Measurements from ENCODE around the gene CMTM6. TPM values are rescaled to one million over a fixed set of nuclear protein-coding genes. Genes with fewer than 3 reads are reported as not detected.

CMTM6 gene
- total and polyA plus RNA-seq, 10 of the 15 experiments (the other 5 are each of a cell fraction or from before 2014, with no cell fraction given) = 27.1 to 97.3 (median 61.4) TPM

DNA sequence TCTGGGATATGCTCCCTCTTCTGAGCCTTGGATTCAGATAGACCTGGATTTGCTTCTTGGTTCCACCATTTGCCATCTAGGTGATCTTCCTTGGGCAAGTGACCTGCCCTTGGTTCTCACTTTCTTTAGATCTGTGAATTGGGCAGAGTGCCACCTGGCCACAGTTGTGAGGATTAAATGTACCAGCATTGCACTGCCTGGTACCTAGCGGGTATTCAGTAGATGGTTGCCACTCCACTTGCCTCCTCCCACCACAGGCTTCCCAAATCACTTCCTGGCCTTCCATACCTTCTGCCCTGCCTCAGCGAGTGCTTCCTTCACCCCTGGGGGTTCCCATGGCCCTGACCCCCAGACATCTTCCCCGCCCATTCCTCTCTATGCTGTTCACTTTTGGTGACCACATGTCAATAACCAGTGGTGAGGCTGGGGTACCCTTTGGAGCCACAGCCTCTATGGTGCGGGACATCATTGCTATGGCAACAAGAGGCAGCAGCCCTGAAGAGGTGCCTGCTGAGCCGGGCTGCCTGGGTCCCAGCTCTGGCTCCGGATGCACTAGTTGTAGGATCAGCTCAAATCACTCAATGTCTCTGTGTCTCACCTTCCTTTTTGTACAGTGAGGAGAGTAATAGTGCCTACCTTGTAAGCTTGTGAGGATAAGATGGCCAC is 70.5 kb downstream of the CMTM6 start:
- no peaks in the 10 kb centered on the region for H3K79me2 ChIP-seq (ENCODE audit: control insufficient read depth, insufficient read depth, low read length)
- POLR2A ChIA-PET = interaction anchor here (1.0 to 2.7 kb wide), 7 partner anchors 8 to 37 kb away, joined by 3 to 26 read pairs (median 5); no protein-coding TSS in a partner anchor
- H3K9me3 ChIP-seq (replicated peaks; ENCODE audit: control insufficient read depth, insufficient read depth, low read length) = no peaks in the 10 kb centered on the region; the same call in 2 of the 3 replicates
- no TSS peak for BruUV-seq (replicated peaks)
- H3K27me3 ChIP-seq (replicated peaks in 1 of 2; ENCODE audit: control insufficient read depth in 2 of 2, insufficient read depth in 2 of 2, low read length in 1 of 2) = no peaks in the 10 kb centered on the region; a peak in 1 of 4 replicates
- ATAC-seq (no peak), DNase-seq (ENCODE audit: low read depth, low spot score) (no peak), FAIRE-seq (no peak)
- H4K20me1 ChIP-seq (ENCODE audit: control insufficient read depth, insufficient read depth) = no peaks in the 10 kb centered on the region
- peak overlapping the region; percentile 44 for H3K4me2 ChIP-seq (ENCODE audit: control insufficient read depth, insufficient read depth)
- H2AFZ ChIP-seq (ENCODE audit: control insufficient read depth, low read depth, low read length) = no peak overlapping the region
- H3K36me3 ChIP-seq (ENCODE audit: control insufficient read depth in 2 of 2, insufficient read depth in 2 of 2, low read length in 1 of 2) = no peaks in the 10 kb centered on the region
- intact Hi-C loops (cut with micrococcal nuclease; ENCODE audit: unreplicated experiment) (loop anchor here (2.0 kb wide), 1 partner anchor 37 kb away; no protein-coding TSS in a partner anchor), in situ Hi-C loops (cut with MboI) (no loop called here)
- H3K27ac ChIP-seq (ENCODE audit: control insufficient read depth, insufficient read depth) = peak overlapping the region; percentile 53; the same call in 1 of the 2 replicates
- H3K4me1 ChIP-seq (ENCODE audit: control insufficient read depth, insufficient read depth, low read length) = peaks cover 50% of the 10 kb centered on the region
- no peak overlapping the region for H3K4me3 ChIP-seq
- RAD21 ChIA-PET (ENCODE audit: unreplicated experiment) = interaction anchor here (0.5 to 3.1 kb wide), 9 partner anchors 10 to 70 kb away, joined by 3 to 45 read pairs (median 5); partner anchors contain the start of gene CMTM6
- SMC1A ChIA-PET (ENCODE audit: uncharacterized antibody, unreplicated experiment) = interaction anchor here (0.8 to 14.2 kb wide), 15 partner anchors 8 to 66 kb away, joined by 3 to 307 read pairs (median 5); no protein-coding TSS in a partner anchor
- WGBS (ENCODE audit: insufficient coverage, insufficient replicate concordance, low lambda C conversion rate, missing lambda C conversion rate) = 83% methylated on average over 6 of the region's 6 CpGs
- CTCF ChIA-PET = interaction anchor here (0.9 to 10.6 kb wide), 7 partner anchors 9 to 58 kb away, joined by 3 to 88 read pairs (median 4); no protein-coding TSS in a partner anchor
- H3K9ac ChIP-seq (ENCODE audit: control insufficient read depth, insufficient read depth, low read length) = no peak overlapping the region
- TF ChIP-seq, protein P1, sequence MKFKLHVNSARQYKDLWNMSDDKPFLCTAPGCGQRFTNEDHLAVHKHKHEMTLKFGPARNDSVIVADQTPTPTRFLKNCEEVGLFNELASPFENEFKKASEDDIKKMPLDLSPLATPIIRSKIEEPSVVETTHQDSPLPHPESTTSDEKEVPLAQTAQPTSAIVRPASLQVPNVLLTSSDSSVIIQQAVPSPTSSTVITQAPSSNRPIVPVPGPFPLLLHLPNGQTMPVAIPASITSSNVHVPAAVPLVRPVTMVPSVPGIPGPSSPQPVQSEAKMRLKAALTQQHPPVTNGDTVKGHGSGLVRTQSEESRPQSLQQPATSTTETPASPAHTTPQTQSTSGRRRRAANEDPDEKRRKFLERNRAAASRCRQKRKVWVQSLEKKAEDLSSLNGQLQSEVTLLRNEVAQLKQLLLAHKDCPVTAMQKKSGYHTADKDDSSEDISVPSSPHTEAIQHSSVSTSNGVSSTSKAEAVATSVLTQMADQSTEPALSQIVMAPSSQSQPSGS (IDR thresholded peaks at IDR 0.05; ENCODE audit: low read length) = no peak
- TF ChIP-seq, protein P2, sequence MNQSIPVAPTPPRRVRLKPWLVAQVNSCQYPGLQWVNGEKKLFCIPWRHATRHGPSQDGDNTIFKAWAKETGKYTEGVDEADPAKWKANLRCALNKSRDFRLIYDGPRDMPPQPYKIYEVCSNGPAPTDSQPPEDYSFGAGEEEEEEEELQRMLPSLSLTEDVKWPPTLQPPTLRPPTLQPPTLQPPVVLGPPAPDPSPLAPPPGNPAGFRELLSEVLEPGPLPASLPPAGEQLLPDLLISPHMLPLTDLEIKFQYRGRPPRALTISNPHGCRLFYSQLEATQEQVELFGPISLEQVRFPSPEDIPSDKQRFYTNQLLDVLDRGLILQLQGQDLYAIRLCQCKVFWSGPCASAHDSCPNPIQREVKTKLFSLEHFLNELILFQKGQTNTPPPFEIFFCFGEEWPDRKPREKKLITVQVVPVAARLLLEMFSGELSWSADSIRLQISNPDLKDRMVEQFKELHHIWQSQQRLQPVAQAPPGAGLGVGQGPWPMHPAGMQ (IDR thresholded peaks at IDR 0.05; ENCODE audit: borderline replicate concordance) = no peak
- TF ChIP-seq EP300 (IDR thresholded peaks at IDR 0.05; ENCODE audit: borderline replicate concordance in 1 of 2, control insufficient read depth in 1 of 2, low read depth in 2 of 2, low read length in 2 of 2) (no peak), ZNF217 (IDR thresholded peaks at IDR 0.05) (no peak), RB1 (IDR thresholded peaks at IDR 0.05; ENCODE audit: borderline replicate concordance) (no peak), RBBP5 (conservative IDR thresholded peaks at IDR 0.05) (no peak), SMAD1 (IDR thresholded peaks at IDR 0.05; ENCODE audit: low read depth, partially characterized antibody) (no peak), YY1 (IDR thresholded peaks at IDR 0.05; ENCODE audit: low read depth, low read length) (no peak), SIX5 (IDR thresholded peaks at IDR 0.05; ENCODE audit: low read depth, low read length, severe bottlenecking) (no peak), MYC (IDR thresholded peaks at IDR 0.05; ENCODE audit: insufficient read depth, insufficient read length, insufficient replicate concordance, low read length, severe bottlenecking) (no peak), TCF12 (IDR thresholded peaks at IDR 0.05; ENCODE audit: low read depth, low read length) (no peak)
- TF ChIP-seq, protein P3, sequence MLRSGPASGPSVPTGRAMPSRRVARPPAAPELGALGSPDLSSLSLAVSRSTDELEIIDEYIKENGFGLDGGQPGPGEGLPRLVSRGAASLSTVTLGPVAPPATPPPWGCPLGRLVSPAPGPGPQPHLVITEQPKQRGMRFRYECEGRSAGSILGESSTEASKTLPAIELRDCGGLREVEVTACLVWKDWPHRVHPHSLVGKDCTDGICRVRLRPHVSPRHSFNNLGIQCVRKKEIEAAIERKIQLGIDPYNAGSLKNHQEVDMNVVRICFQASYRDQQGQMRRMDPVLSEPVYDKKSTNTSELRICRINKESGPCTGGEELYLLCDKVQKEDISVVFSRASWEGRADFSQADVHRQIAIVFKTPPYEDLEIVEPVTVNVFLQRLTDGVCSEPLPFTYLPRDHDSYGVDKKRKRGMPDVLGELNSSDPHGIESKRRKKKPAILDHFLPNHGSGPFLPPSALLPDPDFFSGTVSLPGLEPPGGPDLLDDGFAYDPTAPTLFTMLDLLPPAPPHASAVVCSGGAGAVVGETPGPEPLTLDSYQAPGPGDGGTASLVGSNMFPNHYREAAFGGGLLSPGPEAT (IDR thresholded peaks at IDR 0.05; ENCODE audit: low read depth) = no peak
- TF ChIP-seq, protein P4, sequence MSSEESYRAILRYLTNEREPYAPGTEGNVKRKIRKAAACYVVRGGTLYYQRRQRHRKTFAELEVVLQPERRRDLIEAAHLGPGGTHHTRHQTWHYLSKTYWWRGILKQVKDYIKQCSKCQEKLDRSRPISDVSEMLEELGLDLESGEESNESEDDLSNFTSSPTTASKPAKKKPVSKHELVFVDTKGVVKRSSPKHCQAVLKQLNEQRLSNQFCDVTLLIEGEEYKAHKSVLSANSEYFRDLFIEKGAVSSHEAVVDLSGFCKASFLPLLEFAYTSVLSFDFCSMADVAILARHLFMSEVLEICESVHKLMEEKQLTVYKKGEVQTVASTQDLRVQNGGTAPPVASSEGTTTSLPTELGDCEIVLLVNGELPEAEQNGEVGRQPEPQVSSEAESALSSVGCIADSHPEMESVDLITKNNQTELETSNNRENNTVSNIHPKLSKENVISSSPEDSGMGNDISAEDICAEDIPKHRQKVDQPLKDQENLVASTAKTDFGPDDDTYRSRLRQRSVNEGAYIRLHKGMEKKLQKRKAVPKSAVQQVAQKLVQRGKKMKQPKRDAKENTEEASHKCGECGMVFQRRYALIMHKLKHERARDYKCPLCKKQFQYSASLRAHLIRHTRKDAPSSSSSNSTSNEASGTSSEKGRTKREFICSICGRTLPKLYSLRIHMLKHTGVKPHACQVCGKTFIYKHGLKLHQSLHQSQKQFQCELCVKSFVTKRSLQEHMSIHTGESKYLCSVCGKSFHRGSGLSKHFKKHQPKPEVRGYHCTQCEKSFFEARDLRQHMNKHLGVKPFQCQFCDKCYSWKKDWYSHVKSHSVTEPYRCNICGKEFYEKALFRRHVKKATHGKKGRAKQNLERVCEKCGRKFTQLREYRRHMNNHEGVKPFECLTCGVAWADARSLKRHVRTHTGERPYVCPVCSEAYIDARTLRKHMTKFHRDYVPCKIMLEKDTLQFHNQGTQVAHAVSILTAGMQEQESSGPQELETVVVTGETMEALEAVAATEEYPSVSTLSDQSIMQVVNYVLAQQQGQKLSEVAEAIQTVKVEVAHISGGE (CRISPR knock-in tag; IDR thresholded peaks at IDR 0.05) = no peak

All from GM12878 (cell line).